Stromal cell of bone marrow (primary cell): ENCODE data around the gene SLC27A2.
"Not testable (repeated sequence)": the region's sequence is repeated elsewhere in the genome, so short reads cannot be mapped to it uniquely, and the experiment has no call there.

Source experiments
- DNase-seq: peaks from one replicate; pipeline ENCODE4 v3.0.0-alpha.2; 2012; ENCODE audit warnings: low read depth

Gene SLC27A2

DNA sequence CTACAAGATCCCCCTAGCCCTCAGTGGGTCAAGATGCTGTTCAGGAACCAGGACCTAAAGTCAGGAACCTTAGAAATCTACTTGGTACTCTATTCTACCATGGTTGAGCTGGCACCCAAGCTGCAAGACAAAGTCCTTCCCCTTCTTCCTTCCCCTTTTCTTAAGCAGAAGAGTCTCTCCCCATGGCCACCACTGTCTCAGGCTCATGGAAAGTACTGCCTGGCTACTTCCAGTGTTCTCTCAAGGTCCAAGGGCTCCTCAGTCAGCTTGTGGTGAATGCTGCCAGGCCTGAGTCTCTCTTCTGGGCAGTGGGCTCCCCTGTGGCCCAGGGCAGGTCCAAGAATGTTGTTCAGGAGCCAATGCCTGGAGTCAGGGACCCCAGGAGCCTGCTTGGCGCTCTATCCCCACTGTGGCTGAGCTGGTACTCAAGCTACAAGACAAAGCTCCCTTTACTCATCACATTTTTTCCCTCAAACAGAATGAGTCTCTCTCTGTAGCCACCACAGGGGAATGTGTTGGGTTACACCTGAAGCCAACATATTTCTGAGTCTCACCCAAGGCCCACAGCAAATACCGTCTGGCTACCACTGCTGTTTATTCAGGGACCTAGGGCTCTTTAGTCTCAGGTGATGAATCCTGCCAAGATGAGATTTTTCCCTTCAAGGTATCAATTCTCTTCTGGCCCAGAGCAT, 18.1 kb upstream of the SLC27A2 start:
- no peak for DNase-seq

DNA sequence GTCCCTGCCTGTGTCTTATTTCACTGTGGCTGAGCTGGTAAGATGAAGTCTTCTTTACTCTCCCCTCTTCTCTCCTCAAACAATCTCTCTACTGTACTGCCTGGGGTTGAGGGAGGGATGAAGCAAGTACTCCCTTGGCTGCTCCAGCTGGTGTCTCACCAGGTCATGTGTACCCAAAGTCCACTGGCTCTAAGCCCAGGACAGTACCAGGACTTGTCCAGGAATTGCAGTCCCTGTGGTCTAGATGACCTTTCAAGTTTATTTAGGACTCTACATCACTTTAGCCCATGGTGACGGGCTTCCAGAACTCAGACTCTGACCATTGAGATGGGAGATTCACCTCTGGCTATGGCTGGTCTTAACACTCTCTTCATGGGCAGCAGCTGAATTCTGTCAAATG, 17.5 kb upstream of the SLC27A2 start:
- DNase-seq, result no peak

DNA sequence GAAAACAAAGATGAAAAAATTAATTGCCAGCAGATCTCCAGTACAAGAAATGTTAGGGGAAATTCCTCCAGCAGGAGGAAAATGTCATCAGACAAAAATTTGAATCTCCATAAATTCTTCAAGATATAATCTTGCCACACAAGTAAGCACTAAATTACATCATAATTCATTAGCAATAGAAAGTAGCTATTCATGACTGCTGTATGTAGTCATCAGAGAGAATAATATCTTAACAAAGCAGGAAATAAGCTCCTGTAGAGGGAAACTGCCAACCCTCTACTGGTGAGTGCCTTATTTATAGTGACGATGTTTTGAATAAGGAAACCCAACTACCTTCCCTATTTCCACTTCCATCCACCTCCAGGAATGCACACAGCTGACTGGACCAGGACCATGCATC, 15.8 kb upstream of the SLC27A2 start:
- DNase-seq, result no peak

GRCh38 chr15:50167110-50167509, 14.9 kb upstream of the SLC27A2 start:
- no peak for DNase-seq

- no peak for DNase-seq
Observed at GRCh38 chr15:50168379-50168778, 13.6 kb upstream of the SLC27A2 start.

GRCh38 chr15:50168783-50169411, 13.1 kb upstream of the SLC27A2 start:
- DNase-seq, result no peak

DNA sequence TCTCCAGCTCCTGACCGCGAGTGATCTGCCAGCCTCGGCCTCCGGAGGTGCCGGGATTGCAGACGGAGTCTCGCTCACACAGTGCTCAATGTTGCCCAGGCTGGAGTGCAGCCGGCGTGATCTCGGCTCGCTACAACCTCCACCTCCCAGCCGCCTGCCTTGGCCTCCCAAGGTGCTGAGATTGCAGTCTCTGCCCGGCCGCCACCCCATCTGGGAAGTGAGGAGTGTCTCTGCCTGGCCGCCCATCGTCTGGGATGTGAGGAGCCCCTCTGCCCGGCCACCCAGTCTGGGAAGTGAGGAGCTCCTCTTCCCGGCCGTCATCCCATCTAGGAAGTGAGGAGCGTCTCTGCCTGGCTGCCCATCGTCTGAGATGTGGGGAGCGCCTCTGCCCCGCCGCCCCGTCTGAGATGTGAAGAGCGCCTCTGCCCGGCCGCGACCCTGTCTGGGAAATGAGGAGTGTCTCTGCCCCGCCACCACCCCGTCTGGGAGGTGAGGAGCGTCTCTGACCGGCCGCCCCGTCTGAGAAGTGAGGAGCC, 9.6 kb upstream of the SLC27A2 start:
- not testable (repeated sequence) for DNase-seq

- no peak for DNase-seq
Observed at GRCh38 chr15:50176869-50177268, 5.1 kb upstream of the SLC27A2 start.

DNA sequence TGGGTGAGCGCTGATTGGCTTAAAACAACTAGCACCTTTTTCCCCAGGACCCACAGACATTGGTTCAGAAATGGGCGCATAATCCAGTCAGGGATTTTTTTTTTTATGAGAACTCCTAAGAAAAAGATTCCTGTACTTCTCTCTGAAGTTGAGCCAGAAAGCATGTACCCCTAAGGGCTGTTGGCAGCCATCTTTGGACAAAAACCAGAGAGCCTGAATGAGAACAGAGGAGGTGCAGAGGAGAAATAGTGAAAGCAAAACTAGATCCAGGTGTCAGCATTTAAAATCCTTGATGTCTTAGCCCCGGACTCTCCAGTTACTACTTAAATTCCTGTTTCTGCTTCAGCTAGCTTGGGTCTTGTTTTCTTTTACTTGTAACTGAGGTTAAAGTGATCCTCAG, 1.9 kb upstream of the SLC27A2 start:
- DNase-seq, result no peak

GRCh38 chr15:50180582-50180981, 1.4 kb upstream of the SLC27A2 start:
- DNase-seq, result no peak

DNA sequence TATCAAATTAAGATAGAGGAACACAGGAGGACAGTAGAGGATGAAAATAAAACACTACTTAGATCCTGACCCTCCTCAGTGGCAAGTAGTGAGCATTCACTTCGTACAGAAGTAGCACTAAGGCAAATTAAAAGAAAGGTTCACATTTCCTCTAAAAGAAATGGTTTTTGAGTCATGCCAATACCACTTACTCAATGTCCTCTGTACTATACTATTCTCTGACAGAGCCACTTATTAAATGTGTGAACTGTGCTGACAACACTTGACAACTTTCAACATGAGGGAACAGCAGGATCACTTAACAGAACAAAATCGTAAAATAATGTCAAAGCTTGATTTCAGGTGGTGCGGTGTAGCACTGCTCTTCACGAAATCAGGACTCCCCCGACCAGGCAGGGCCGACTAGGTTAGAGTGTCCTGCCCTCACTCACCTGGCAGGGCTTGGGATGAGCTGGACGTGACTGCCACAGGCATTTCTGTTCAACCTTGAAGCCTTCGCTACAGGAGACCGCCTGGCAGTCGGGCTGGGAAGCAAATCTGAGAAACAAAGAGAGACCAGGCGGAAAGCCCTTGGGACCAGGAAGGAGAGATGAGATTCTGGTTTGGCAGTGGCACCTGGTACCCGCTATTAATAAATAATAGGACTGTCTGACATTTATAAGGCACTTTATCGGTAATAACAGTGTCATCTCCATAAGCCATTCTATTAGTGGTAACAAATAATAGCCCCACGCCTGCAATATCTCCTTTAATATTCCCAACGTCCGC, 611 bp upstream of the SLC27A2 start:
- no peak for DNase-seq

- DNase-seq, result no peak
Observed at GRCh38 chr15:50182219-50183013, 420 bp downstream of the SLC27A2 start.

DNA sequence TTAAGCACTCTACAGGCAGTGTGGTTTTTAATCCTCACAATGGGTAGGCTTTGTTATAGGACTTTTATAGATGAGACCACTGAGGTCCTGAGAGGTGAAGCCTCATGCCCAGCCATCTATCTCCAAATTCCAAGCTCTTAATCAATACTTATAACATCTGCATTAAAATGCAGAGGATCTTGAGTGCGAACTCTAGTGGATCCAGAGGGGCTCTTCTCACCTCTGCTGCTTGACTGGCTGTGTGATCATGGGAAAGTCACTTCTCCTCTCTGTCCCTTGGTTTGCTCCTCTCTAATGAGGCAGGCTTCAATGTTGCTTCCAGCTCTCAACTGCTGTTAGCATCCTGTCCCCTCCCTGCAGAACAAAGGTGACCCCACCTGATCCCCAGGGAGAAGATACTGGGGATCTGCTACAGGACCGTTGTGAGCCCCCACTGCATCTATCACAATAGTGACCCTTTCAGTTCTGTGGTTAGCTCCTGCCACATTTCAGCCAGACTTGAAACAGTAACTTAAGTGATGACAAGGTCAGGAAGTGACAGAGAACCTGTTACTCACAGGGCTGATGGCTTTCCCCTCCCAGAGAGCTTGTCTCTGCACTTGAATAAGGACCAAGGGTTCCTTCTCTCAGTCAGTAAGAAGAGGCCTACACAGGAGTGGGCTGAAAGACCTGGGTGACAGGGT, 1.3 kb downstream of the SLC27A2 start:
- no peak for DNase-seq

DNA sequence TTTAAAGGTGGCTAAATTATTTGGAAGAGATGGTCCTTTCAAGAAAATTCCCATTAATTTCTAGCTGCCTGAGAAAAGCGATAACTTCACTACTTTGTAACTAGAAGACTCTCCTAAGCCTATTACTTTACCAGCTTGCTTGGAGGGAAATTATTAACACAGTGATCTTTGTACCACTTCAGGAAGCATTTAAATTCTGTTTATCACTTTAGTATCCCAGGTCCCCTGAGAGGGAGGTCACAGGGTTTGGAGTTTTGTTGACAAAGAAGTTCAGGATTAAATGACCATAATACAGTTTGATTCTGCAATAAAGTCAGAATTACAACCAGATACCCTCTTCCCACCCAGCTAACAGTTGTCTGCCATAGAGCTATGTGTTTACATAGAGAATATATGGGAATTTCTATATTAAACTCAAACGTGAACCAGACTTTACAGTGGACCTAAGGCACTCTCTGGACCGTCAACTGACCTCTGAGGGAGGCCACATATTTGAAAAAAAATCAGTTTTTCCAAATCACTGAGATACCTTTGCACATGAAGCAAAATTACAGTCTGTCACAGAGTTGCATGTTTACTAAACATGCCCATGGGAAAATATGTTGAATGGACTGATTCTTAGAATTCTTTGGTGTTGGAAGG, 3.0 kb downstream of the SLC27A2 start:
- DNase-seq, result no peak

DNA sequence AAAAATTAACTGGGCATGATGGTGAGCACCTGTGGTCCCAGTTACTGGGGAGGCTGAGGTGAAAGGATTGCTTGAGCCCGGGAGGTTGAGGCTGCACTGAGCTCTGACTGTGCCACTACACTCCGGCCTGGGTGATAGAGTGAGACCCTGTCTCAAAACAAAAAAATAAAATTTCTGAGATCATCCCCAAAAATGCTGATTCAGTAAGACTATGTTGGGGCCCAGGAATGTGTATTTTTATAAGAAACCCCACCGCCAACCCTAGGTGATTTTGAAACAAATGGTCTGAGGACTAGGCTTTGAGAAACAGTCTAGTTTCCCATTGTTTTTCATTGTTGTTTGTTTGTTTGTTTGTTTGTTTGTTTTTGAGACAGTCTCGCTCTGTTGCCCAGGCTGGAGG, 4.1 kb downstream of the SLC27A2 start:
- no peak for DNase-seq

DNA sequence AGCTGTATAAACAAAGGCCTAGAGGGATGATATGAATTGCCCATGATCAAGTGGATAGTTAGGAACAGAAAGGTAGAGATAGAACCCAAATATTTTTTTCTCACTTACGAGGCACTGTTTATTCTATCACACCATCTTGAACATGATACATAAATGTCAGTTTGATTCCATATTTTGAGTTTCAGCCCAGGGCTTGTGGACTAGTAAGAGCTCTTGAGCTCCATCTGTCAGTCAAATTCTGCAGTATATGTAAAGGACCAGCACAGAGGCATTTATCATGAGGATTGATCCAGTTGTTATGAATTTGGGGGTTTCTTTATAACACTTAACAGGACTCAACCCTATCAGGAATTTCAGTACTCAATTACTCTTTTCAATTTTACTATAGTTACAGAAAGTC, 4.8 kb downstream of the SLC27A2 start:
- DNase-seq, result no peak

GRCh38 chr15:50187525-50187924, 5.5 kb downstream of the SLC27A2 start:
- DNase-seq, result no peak

GRCh38 chr15:50187997-50188396, 6.0 kb downstream of the SLC27A2 start:
- DNase-seq, result no peak

DNA sequence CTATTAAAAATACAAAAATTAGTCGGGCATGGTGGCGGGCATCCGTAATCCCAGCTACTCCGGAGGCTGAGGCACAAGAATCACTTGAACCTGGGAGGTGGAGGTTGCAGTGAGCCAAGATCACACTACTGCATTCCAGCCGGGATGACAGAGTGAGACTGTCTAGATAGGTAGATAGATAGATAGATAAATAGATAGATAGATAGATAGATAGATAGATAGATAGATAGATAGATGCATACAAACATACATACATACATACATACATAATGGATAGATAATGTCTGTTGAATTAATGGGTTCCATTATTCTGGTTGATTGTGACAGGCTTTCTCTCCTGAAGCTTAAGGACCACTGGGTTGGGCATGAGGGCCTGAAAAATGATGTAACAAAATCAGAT, 6.8 kb downstream of the SLC27A2 start:
- not testable (repeated sequence) for DNase-seq

- DNase-seq, result no peak
Observed at GRCh38 chr15:50189633-50190032, 7.6 kb downstream of the SLC27A2 start.

DNA sequence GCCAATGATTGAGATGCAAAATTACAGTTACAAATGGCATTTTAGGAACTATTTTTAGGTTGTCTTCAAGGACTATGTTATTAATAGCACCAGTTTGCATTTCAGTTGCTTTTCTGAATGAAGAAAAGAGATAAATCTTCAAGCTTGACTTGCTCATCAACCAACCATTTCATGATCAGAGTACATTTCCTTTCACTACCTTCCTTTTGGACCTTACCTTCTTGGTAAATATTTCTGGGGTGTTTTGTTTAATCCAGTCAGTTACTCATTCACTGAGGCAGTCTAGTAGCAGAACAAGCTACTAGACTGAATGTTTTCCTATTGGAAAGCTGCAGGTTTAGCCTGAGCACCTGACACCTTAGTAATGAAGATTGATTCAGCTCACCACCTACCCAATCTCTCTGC, 8.2 kb downstream of the SLC27A2 start:
- DNase-seq, result no peak
